HCT116 (cell line): ENCODE measurements around the gene DLG2. TPM values are rescaled to one million over a fixed set of nuclear protein-coding genes. Genes with fewer than 3 reads are reported as not detected.

Source experiments
- ATAC-seq: fragments of 200-7000 bp; cut with Tn5 transposase; 2 replicates; pipeline ENCODE4 v1.9.1; 2020; ENCODE audit warnings: mild to moderate bottlenecking, moderate library complexity
- BruUV-seq: library from RNA; stranded (reverse); fragments of 400-500 nt; replicated peaks from 2 replicates; lab custom pipeline; 2021; lab: Mats Ljungman, UMichigan
- CTCF ChIA-PET: fragments of 300-600 bp; sonication (Branson Sonifier 250); formaldehyde crosslinking; loops from one replicate; lab custom pipeline; 2021; ENCODE audit warnings: antibody characterized with exemption; lab: Charles Lee
- POLR2A ChIA-PET: fragments of 300-600, 350-600 bp; sonication (Branson Sonifier 250); formaldehyde crosslinking; loops from one replicate; lab custom pipeline; 2021; ENCODE audit warnings: antibody characterized with exemption; lab: Charles Lee
- RAD21 ChIA-PET, 2 experiments: fragments of 300-600 bp; sonication (Branson Sonifier 250); formaldehyde crosslinking; loops; one replicate each; lab custom pipeline; 2023; ENCODE audit warnings: low total read pairs in 2 of 2; ENCODE audit not compliant: uncharacterized antibody in 2 of 2, unreplicated experiment in 2 of 2, low non-redundant PET in 1 of 2; lab: Charles Lee
- DNase-seq: peaks from one replicate; pipeline ENCODE4 v3.0.0-alpha.2; 2010; ENCODE audit warnings: low read depth, low spot score
- H2AFZ ChIP-seq: fragments of 200-600 bp; shearing (Covaris generic), sonication (generic); 2 replicates; pipeline ENCODE4 v1.6.1; 2017; ENCODE audit warnings: low read depth, mixed run types, mixed read lengths, antibody characterized with exemption, low read length; ENCODE audit not compliant: poor library complexity, severe bottlenecking
- H3K27ac ChIP-seq: 2 replicates; pipeline ENCODE4 v1.5.1; 2012; ENCODE audit warnings: low read depth, low read length
- H3K27me3 ChIP-seq: fragments of 200-600 bp; sonication (generic); 2 replicates; pipeline ENCODE4 v1.6.1; 2016; ENCODE audit warnings: mixed run types, low read length, mixed read lengths; ENCODE audit not compliant: insufficient read depth
- H3K36me3 ChIP-seq, 2 experiments: fragments of 200-500 bp in 1 of 2; fragments of 200-600 bp in 1 of 2; sonication (Bioruptor generic) in 1 of 2; sonication (generic) in 1 of 2; 2 replicates each; pipeline versions ENCODE4 v1.5.1 to v1.6.1; 2014 to 2016; ENCODE audit warnings: low read length in 2 of 2, inconsistent platforms in 1 of 2, mixed read lengths in 1 of 2, mixed run types in 1 of 2; ENCODE audit not compliant: insufficient read depth in 2 of 2, control insufficient read depth in 1 of 2
- H3K4me1 ChIP-seq, 2 experiments: fragments of 200-600 bp in 1 of 2; sonication (generic) in 1 of 2; 2 replicates each; pipeline versions ENCODE4 v1.5.1 to v1.6.1; 2012 to 2017; ENCODE audit warnings: low read length in 2 of 2, inconsistent platforms in 1 of 2, mild to moderate bottlenecking in 1 of 2, mixed read lengths in 1 of 2, mixed run types in 1 of 2, moderate library complexity in 1 of 2; ENCODE audit not compliant: insufficient read depth in 2 of 2, control insufficient read depth in 1 of 2
- H3K4me2 ChIP-seq: fragments of 200-600 bp; sonication (generic); 2 replicates; pipeline ENCODE4 v1.6.1; 2017; ENCODE audit warnings: mixed run types, low read length, mixed read lengths
- H3K4me3 ChIP-seq, 2 experiments: fragments of 200-600 bp in 1 of 2; sonication (generic) in 1 of 2; replicated peaks in 1 of 2; 2 replicates each; pipeline ENCODE4 v1.5.1; 2011 to 2016; ENCODE audit warnings: low read length in 2 of 2, control low read depth in 1 of 2, low read depth in 1 of 2, mild to moderate bottlenecking in 1 of 2, mixed read lengths in 1 of 2, mixed run types in 1 of 2
- H3K79me2 ChIP-seq: fragments of 200-600 bp; sonication (generic); 2 replicates; pipeline ENCODE4 v1.6.1; 2017; ENCODE audit warnings: mild to moderate bottlenecking, mixed run types, low read length, moderate library complexity, mixed read lengths; ENCODE audit not compliant: insufficient read depth
- H3K9ac ChIP-seq: fragments of 200-600 bp; sonication (generic); 2 replicates; pipeline ENCODE4 v1.6.1; 2016; ENCODE audit warnings: low read length, mixed read lengths
- H3K9me2 ChIP-seq: fragments of 200-600 bp; sonication (generic), shearing (Covaris generic); 2 replicates; pipeline ENCODE4 v1.6.1; 2017; ENCODE audit warnings: mixed run types, mild to moderate bottlenecking, moderate library complexity; ENCODE audit not compliant: insufficient read depth
- H3K9me3 ChIP-seq, 2 experiments: fragments of 200-500 bp in 1 of 2; fragments of 200-600 bp in 1 of 2; sonication (Bioruptor generic) in 1 of 2; sonication (generic) in 1 of 2; 2 replicates each; pipeline ENCODE4 v1.6.1; 2014 to 2017; ENCODE audit warnings: low read length in 2 of 2, mixed read lengths in 2 of 2, inconsistent platforms in 1 of 2, low read depth in 1 of 2, mild to moderate bottlenecking in 1 of 2, mixed run types in 1 of 2, moderate library complexity in 1 of 2; ENCODE audit not compliant: control insufficient read depth in 1 of 2, insufficient read depth in 1 of 2
- H4K20me1 ChIP-seq: fragments of 200-600 bp; sonication (generic), shearing (Covaris generic); 2 replicates; pipeline ENCODE4 v1.6.1; 2017; ENCODE audit warnings: mixed run types, mild to moderate bottlenecking, moderate library complexity; ENCODE audit not compliant: insufficient read depth
- EZH2phosphoT487 ChIP-seq: fragments of 200-600 bp; IDR thresholded peaks from 2 replicates; pipeline ENCODE4 v1.6.1; 2018; ENCODE audit warnings: antibody characterized with exemption, borderline replicate concordance
- JUND ChIP-seq: IDR thresholded peaks from 2 replicates; pipeline ENCODE4 v1.6.1; 2012
- POLR2AphosphoS5 ChIP-seq: IDR thresholded peaks from 2 replicates; pipeline ENCODE4 v1.6.1; 2011; ENCODE audit warnings: mild to moderate bottlenecking, low read depth, low read length, moderate library complexity
- RAD21 ChIP-seq: IDR thresholded peaks from 2 replicates; pipeline ENCODE4 v1.6.1; 2012; ENCODE audit warnings: low read depth, mild to moderate bottlenecking
- SIN3A ChIP-seq: IDR thresholded peaks from 2 replicates; pipeline ENCODE4 v1.6.1; 2012; ENCODE audit warnings: low read depth
- SP1 ChIP-seq: IDR thresholded peaks from 2 replicates; pipeline ENCODE4 v1.6.1; 2012; ENCODE audit warnings: low read depth
- SRF ChIP-seq: IDR thresholded peaks from 2 replicates; pipeline ENCODE4 v1.6.1; 2012; ENCODE audit warnings: low read depth
- YY1 ChIP-seq: IDR thresholded peaks from 2 replicates; pipeline ENCODE4 v1.6.1; 2011; ENCODE audit warnings: low read length, low read depth, moderate library complexity, mild to moderate bottlenecking; ENCODE audit not compliant: insufficient replicate concordance; ENCODE audit errors: extremely low read depth
- intact Hi-C: fragments of 100-400 bp; cut with micrococcal nuclease; formaldehyde crosslinking; loops from 2 replicates; pipeline ENCODE4 v1.10.0; 2022
- total RNA-seq: library from RNA; stranded (reverse); gene quantifications from one replicate; pipeline ENCODE4 v1.2.1, GENCODE V29; 2021; ENCODE audit not compliant: unreplicated experiment
- TF ChIP-seq, protein P1 (sequence below): IDR thresholded peaks from 2 replicates; pipeline ENCODE4 v1.6.1; 2011; ENCODE audit warnings: mild to moderate bottlenecking, low read length, moderate library complexity; ENCODE audit not compliant: insufficient replicate concordance; ENCODE audit errors: extremely low read depth
- TF ChIP-seq, protein P2 (sequence below), 3 experiments: fragments of 200-600 bp in 1 of 3; sonication (generic) in 1 of 3; IDR thresholded peaks in 2 of 3; conservative IDR thresholded peaks in 1 of 3; 2 replicates each; pipeline ENCODE4 v1.5.1; 2012 to 2017; ENCODE audit warnings: low read depth in 2 of 3, low read length in 2 of 3, antibody characterized with exemption in 1 of 3, borderline replicate concordance in 1 of 3, control low read depth in 1 of 3, mild to moderate bottlenecking in 1 of 3, mixed read lengths in 1 of 3, mixed run types in 1 of 3, moderate library complexity in 1 of 3; ENCODE audit not compliant: insufficient read depth in 1 of 3

Gene DLG2
- total RNA-seq, 1 experiment from 2014 or later = 2.4 TPM

DNA sequence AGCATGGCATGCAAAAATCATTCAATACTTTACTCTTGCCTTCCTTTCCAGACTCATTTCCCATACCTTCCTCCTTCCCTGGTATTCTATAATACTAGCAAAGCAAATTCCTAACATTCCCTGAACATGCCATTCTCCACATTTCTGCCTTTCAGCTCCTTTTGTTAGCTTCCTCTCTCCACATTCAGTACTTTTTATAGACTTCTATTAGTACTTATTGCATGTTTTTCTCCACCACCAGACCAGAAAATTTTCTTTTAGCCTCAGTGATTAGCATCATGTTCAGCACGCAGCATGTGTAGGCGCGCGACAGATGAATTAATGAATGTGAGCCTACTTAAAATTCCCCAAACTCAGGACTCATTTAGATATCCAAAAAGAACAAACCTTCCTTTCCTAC is 935.3 kb downstream of the DLG2 start:
- DNase-seq (no peak), ATAC-seq (no peak)
- Histone ChIP-seq H3K4me1 (no peaks in the 10 kb centered on the region), H3K9me3 (no peaks in the 10 kb centered on the region), H3K9ac (no peak overlapping the region), H3K27ac (no peak overlapping the region), H4K20me1 (no peaks in the 10 kb centered on the region), H3K4me2 (no peak overlapping the region), H3K9me2 (no peaks in the 10 kb centered on the region), H2AFZ (no peak overlapping the region), H3K27me3 (no peaks in the 10 kb centered on the region), H3K79me2 (no peaks in the 10 kb centered on the region), H3K36me3 (no peaks in the 10 kb centered on the region), H3K4me3 (no peak overlapping the region)
- POLR2A ChIA-PET = no interaction called here
- BruUV-seq = no TSS peak
- RAD21 ChIA-PET = no interaction called here
- TF ChIP-seq YY1 = no peak
- TF ChIP-seq, protein P1, sequence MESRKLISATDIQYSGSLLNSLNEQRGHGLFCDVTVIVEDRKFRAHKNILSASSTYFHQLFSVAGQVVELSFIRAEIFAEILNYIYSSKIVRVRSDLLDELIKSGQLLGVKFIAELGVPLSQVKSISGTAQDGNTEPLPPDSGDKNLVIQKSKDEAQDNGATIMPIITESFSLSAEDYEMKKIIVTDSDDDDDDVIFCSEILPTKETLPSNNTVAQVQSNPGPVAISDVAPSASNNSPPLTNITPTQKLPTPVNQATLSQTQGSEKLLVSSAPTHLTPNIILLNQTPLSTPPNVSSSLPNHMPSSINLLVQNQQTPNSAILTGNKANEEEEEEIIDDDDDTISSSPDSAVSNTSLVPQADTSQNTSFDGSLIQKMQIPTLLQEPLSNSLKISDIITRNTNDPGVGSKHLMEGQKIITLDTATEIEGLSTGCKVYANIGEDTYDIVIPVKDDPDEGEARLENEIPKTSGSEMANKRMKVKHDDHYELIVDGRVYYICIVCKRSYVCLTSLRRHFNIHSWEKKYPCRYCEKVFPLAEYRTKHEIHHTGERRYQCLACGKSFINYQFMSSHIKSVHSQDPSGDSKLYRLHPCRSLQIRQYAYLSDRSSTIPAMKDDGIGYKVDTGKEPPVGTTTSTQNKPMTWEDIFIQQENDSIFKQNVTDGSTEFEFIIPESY = no peak
- TF ChIP-seq POLR2AphosphoS5 = no peak
- TF ChIP-seq RAD21 = no peak
- TF ChIP-seq, protein P2, sequence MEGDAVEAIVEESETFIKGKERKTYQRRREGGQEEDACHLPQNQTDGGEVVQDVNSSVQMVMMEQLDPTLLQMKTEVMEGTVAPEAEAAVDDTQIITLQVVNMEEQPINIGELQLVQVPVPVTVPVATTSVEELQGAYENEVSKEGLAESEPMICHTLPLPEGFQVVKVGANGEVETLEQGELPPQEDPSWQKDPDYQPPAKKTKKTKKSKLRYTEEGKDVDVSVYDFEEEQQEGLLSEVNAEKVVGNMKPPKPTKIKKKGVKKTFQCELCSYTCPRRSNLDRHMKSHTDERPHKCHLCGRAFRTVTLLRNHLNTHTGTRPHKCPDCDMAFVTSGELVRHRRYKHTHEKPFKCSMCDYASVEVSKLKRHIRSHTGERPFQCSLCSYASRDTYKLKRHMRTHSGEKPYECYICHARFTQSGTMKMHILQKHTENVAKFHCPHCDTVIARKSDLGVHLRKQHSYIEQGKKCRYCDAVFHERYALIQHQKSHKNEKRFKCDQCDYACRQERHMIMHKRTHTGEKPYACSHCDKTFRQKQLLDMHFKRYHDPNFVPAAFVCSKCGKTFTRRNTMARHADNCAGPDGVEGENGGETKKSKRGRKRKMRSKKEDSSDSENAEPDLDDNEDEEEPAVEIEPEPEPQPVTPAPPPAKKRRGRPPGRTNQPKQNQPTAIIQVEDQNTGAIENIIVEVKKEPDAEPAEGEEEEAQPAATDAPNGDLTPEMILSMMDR (IDR thresholded peaks at IDR 0.05 in 2 of 3, conservative IDR thresholded peaks at IDR 0.05 in 1 of 3; ENCODE audit: borderline replicate concordance in 1 of 3, insufficient read depth in 1 of 3, low read depth in 2 of 3, low read length in 2 of 3) = no peak
- TF ChIP-seq EZH2phosphoT487 = no peak
- TF ChIP-seq SIN3A = no peak
- no peak for TF ChIP-seq SP1
- no peak for TF ChIP-seq SRF
- TF ChIP-seq JUND = no peak
- intact Hi-C loops = no loop called here
- CTCF ChIA-PET = no interaction called here
